Esophagus (tissue), 2 donors: ENCODE measurements around the gene RANGAP1. TPM values are rescaled to one million over a fixed set of nuclear protein-coding genes. Genes with fewer than 3 reads are reported as not detected.
A peak's percentile ranks its signal among the peaks of the same experiment; 100 is the strongest.
"Not testable (repeated sequence)": the region's sequence is repeated elsewhere in the genome, so short reads cannot be mapped to it uniquely, and the experiment has no call there.

Source experiments
- H3K27ac ChIP-seq, 2 donors: one replicate each; pipeline ENCODE4 v1.5.1; 2013; ENCODE audit warnings: low read depth in 2 of 2, mild to moderate bottlenecking in 2 of 2, inconsistent platforms in 1 of 2, low read length in 1 of 2, moderate library complexity in 1 of 2
- H3K27me3 ChIP-seq, 2 donors: one replicate each; pipeline ENCODE4 v1.6.1; 2013; ENCODE audit warnings: low read length in 2 of 2, control low read depth in 1 of 2, mild to moderate bottlenecking in 1 of 2; ENCODE audit not compliant: insufficient read depth in 2 of 2, control insufficient read depth in 1 of 2
- H3K36me3 ChIP-seq, 2 donors: one replicate each; pipeline ENCODE4 v1.6.1; 2013; ENCODE audit warnings: low read length in 1 of 2; ENCODE audit not compliant: control insufficient read depth in 2 of 2, insufficient read depth in 2 of 2
- H3K4me1 ChIP-seq, 2 donors: one replicate each; pipeline ENCODE4 v1.6.1; 2013; ENCODE audit warnings: low read length in 1 of 2; ENCODE audit not compliant: control insufficient read depth in 2 of 2, insufficient read depth in 2 of 2
- H3K4me3 ChIP-seq, 2 donors: one replicate each; pipeline ENCODE4 v1.5.1; 2013; ENCODE audit warnings: low read length in 2 of 2, mild to moderate bottlenecking in 2 of 2, low read depth in 1 of 2, moderate library complexity in 1 of 2
- H3K9me3 ChIP-seq, 2 donors: one replicate each; pipeline ENCODE4 v1.6.1; 2013; ENCODE audit warnings: mild to moderate bottlenecking in 2 of 2, low read depth in 1 of 2, low read length in 1 of 2, moderate library complexity in 1 of 2; ENCODE audit not compliant: control insufficient read depth in 2 of 2, insufficient read depth in 1 of 2
- WGBS, 2 donors: extraction: QIAGEN DNeasy Blood & Tissue Kit; methylation state at CpG; one replicate each; pipeline ENCODE4 v1.1.7; 2013; 5-methylcytosine and 5-hydroxymethylcytosine counted together
- polyA plus RNA-seq, 2 donors: library from polyadenylated mRNA; stranded (reverse); fragments of 200-250 nt; gene quantifications; one replicate each; pipeline ENCODE4 v1.2.3, GENCODE V29; 2013
- donor health status: healthy with polysubstance abuse.
- donor health status: Bipolar disorder and iron deficiency.

RANGAP1 gene
- polyA plus RNA-seq, 2 donors: 53.0 to 61.7 TPM

- Histone ChIP-seq H3K9me3 (no peaks in the 10 kb centered on the region), H3K27me3 (no peaks in the 10 kb centered on the region), H3K4me3 (no peak overlapping the region), H3K27ac (no peak overlapping the region), H3K4me1 (peaks cover 0 to 2% of the 10 kb centered on the region in 2 donors), H3K36me3 (peaks cover 12 to 66% of the 10 kb centered on the region in 2 donors)
- 85 to 87% methylated on average over 2 of the region's 2 CpGs for WGBS, 2 donors
Measured at GRCh38 chr22:41263704-41264103, 22.3 kb downstream of the RANGAP1 start.

GRCh38 chr22:41262250-41262765, 23.7 kb downstream of the RANGAP1 start:
- Histone ChIP-seq H3K27ac (no peak overlapping the region), H3K4me1 (peaks cover 0 to 2% of the 10 kb centered on the region in 2 donors), H3K9me3 (no peaks in the 10 kb centered on the region), H3K36me3 (peaks cover 16 to 69% of the 10 kb centered on the region in 2 donors), H3K4me3 (no peak overlapping the region), H3K27me3 (no peaks in the 10 kb centered on the region)
- WGBS, 2 donors: 94 to 95% methylated on average over 15 of the region's 15 CpGs

- WGBS, 2 donors: 67 to 76% methylated on average over 12 of the region's 12 CpGs
- peaks cover 16 to 71% of the 10 kb centered on the region in 2 donors for H3K36me3 ChIP-seq
Measured at GRCh38 chr22:41261541-41262249, 24.3 kb downstream of the RANGAP1 start.

GRCh38 chr22:41260871-41261270, 25.1 kb downstream of the RANGAP1 start:
- 94 to 95% methylated on average over 7 of the region's 7 CpGs for WGBS, 2 donors
- Histone ChIP-seq H3K4me1 (peaks cover 2 to 6% of the 10 kb centered on the region in 2 donors), H3K27me3 (no peaks in the 10 kb centered on the region), H3K27ac (no peak overlapping the region), H3K36me3 (peaks cover 19 to 79% of the 10 kb centered on the region in 2 donors), H3K4me3 (no peak overlapping the region), H3K9me3 (no peaks in the 10 kb centered on the region)

More at GRCh38 chr22:41261541-41262249, 24.3 kb downstream of the RANGAP1 start:
- Histone ChIP-seq H3K9me3 (no peaks in the 10 kb centered on the region), H3K27me3 (no peaks in the 10 kb centered on the region), H3K4me3 (no peak overlapping the region), H3K27ac (no peak overlapping the region), H3K4me1 (peaks cover under 1 to 2% of the 10 kb centered on the region in 2 donors)

GRCh38 chr22:41259756-41260155, 26.2 kb downstream of the RANGAP1 start:
- not testable (repeated sequence) for H3K27ac ChIP-seq, H3K4me1 ChIP-seq, H3K9me3 ChIP-seq, H3K4me3 ChIP-seq, H3K27me3 ChIP-seq
- WGBS, 2 donors: 95 to 98% methylated on average over 4 of the region's 4 CpGs
- H3K36me3 ChIP-seq: peaks cover 24 to 77% of the 10 kb centered on the region in 2 donors

GRCh38 chr22:41257696-41258095, 28.3 kb downstream of the RANGAP1 start:
- Histone ChIP-seq H3K4me3 (no peak overlapping the region), H3K36me3 (peaks cover 26 to 69% of the 10 kb centered on the region in 2 donors), H3K4me1 (peaks cover 0 to 6% of the 10 kb centered on the region in 2 donors), H3K9me3 (no peaks in the 10 kb centered on the region), H3K27me3 (no peaks in the 10 kb centered on the region), H3K27ac (no peak overlapping the region)
- 93 to 96% methylated on average over 11 of the region's 11 CpGs for WGBS, 2 donors

GRCh38 chr22:41256254-41257253, 29.4 kb downstream of the RANGAP1 start:
- 73 to 74% methylated on average over 20 of the region's 20 CpGs for WGBS, 2 donors
- H3K36me3 ChIP-seq: peaks cover 29 to 63% of the 10 kb centered on the region in 2 donors

GRCh38 chr22:41254230-41254629, 31.8 kb downstream of the RANGAP1 start:
- Histone ChIP-seq H3K4me3 (no peak overlapping the region), H3K9me3 (no peaks in the 10 kb centered on the region), H3K36me3 (peaks cover 36 to 72% of the 10 kb centered on the region in 2 donors), H3K27ac (no peak overlapping the region), H3K27me3 (no peaks in the 10 kb centered on the region), H3K4me1 (peaks cover 0 to 6% of the 10 kb centered on the region in 2 donors)
- 91 to 94% methylated on average over 7 of the region's 7 CpGs for WGBS, 2 donors

More at GRCh38 chr22:41256254-41257253, 29.4 kb downstream of the RANGAP1 start:
- no peak overlapping the region for H3K4me3 ChIP-seq
- H3K27ac ChIP-seq: peak overlapping the region in 1 of 2 donors; percentile 13
- no peaks in the 10 kb centered on the region for H3K27me3 ChIP-seq
- H3K4me1 ChIP-seq: peaks cover 0 to 6% of the 10 kb centered on the region in 2 donors
- H3K9me3 ChIP-seq: no peaks in the 10 kb centered on the region

GRCh38 chr22:41252365-41252764, 33.6 kb downstream of the RANGAP1 start:
- WGBS, 2 donors: 88 to 93% methylated on average over 8 of the region's 8 CpGs
- H3K4me3 ChIP-seq: no peak overlapping the region
- H3K36me3 ChIP-seq: peaks cover 39 to 77% of the 10 kb centered on the region in 2 donors
- H3K4me1 ChIP-seq: peaks cover 0 to 6% of the 10 kb centered on the region in 2 donors
- no peak overlapping the region for H3K27ac ChIP-seq
- H3K9me3 ChIP-seq: no peaks in the 10 kb centered on the region
- H3K27me3 ChIP-seq: no peaks in the 10 kb centered on the region
